Trophoblast cell (in vitro differentiated cells and primary cell): ENCODE data around the gene TMEM196. TPM values are rescaled to one million over a fixed set of nuclear protein-coding genes. Genes with fewer than 3 reads are reported as not detected.

Source experiments
- DNase-seq, 2 donors: peaks; one replicate each; pipeline ENCODE4 v3.0.0-alpha.2; 2016
- H2AFZ ChIP-seq: 2 replicates; pipeline ENCODE4 v1.6.1; 2013; ENCODE audit warnings: low read length, moderate library complexity, mild to moderate bottlenecking; ENCODE audit not compliant: insufficient read depth, poor library complexity
- H2AK5ac ChIP-seq: 2 replicates; pipeline ENCODE4 v1.6.1; 2013; ENCODE audit warnings: mild to moderate bottlenecking, low read length
- H2BK120ac ChIP-seq: 2 replicates; pipeline ENCODE4 v1.6.1; 2013; ENCODE audit warnings: low read length, mild to moderate bottlenecking, moderate library complexity; ENCODE audit not compliant: insufficient read depth, poor library complexity
- H2BK12ac ChIP-seq: 2 replicates; pipeline ENCODE4 v1.6.1; 2013; ENCODE audit warnings: mild to moderate bottlenecking, low read length, moderate library complexity
- H2BK5ac ChIP-seq: 2 replicates; pipeline ENCODE4 v1.6.1; 2013; ENCODE audit warnings: low read length, low read depth, moderate library complexity, mild to moderate bottlenecking; ENCODE audit not compliant: poor library complexity
- H3K14ac ChIP-seq: 2 replicates; pipeline ENCODE4 v1.6.1; 2013; ENCODE audit warnings: mild to moderate bottlenecking, low read length
- H3K18ac ChIP-seq: 2 replicates; pipeline ENCODE4 v1.6.1; 2013; ENCODE audit warnings: mild to moderate bottlenecking, low read length
- H3K23ac ChIP-seq: 2 replicates; pipeline ENCODE4 v1.6.1; 2013; ENCODE audit warnings: low read length
- H3K27ac ChIP-seq: 2 replicates; pipeline ENCODE4 v1.5.1; 2013; ENCODE audit warnings: low read depth, mild to moderate bottlenecking, inconsistent platforms, low read length, moderate library complexity
- H3K27me3 ChIP-seq: 2 replicates; pipeline ENCODE4 v1.6.1; 2013; ENCODE audit warnings: inconsistent platforms, mild to moderate bottlenecking, low read length, moderate library complexity; ENCODE audit not compliant: insufficient read depth
- H3K36me3 ChIP-seq, 2 experiments: 1 replicate in 1 of 2; 2 replicates in 1 of 2; pipeline ENCODE4 v1.6.1; 2013; ENCODE audit warnings: low read length in 2 of 2, mild to moderate bottlenecking in 2 of 2, moderate library complexity in 1 of 2; ENCODE audit not compliant: insufficient read depth in 2 of 2, control insufficient read depth in 1 of 2
- H3K4ac ChIP-seq: 2 replicates; pipeline ENCODE4 v1.6.1; 2013; ENCODE audit warnings: low read depth, mild to moderate bottlenecking, low read length, moderate library complexity
- H3K4me1 ChIP-seq, 2 experiments: 1 replicate in 1 of 2; 2 replicates in 1 of 2; pipeline ENCODE4 v1.6.1; 2013; ENCODE audit warnings: low read length in 2 of 2, mild to moderate bottlenecking in 2 of 2, moderate library complexity in 1 of 2; ENCODE audit not compliant: insufficient read depth in 2 of 2, control insufficient read depth in 1 of 2
- H3K4me2 ChIP-seq: 2 replicates; pipeline ENCODE4 v1.6.1; 2013; ENCODE audit warnings: inconsistent platforms, mild to moderate bottlenecking, low read length, moderate library complexity
- H3K4me3 ChIP-seq: 2 replicates; pipeline ENCODE4 v1.5.1; 2013; ENCODE audit warnings: mild to moderate bottlenecking, low read depth, low read length, inconsistent platforms
- H3K79me1 ChIP-seq: one replicate; pipeline ENCODE4 v1.6.1; 2013; ENCODE audit warnings: low read length
- H3K79me2 ChIP-seq: 2 replicates; pipeline ENCODE4 v1.6.1; 2013; ENCODE audit warnings: low read length, mild to moderate bottlenecking; ENCODE audit not compliant: control insufficient read depth, insufficient read depth, poor library complexity
- H3K9ac ChIP-seq: 2 replicates; pipeline ENCODE4 v1.6.1; 2013; ENCODE audit warnings: mild to moderate bottlenecking, low read length
- H3K9me3 ChIP-seq: 2 replicates; pipeline ENCODE4 v1.6.1; 2013; ENCODE audit warnings: low read depth, mild to moderate bottlenecking, control low read depth, inconsistent platforms, low read length; ENCODE audit not compliant: insufficient read depth
- H4K12ac ChIP-seq: 2 replicates; pipeline ENCODE4 v1.6.1; 2013; ENCODE audit warnings: low read depth, mild to moderate bottlenecking, low read length, moderate library complexity
- H4K8ac ChIP-seq: 2 replicates; pipeline ENCODE4 v1.6.1; 2013; ENCODE audit warnings: low read depth, mild to moderate bottlenecking, low read length, moderate library complexity
- H4K91ac ChIP-seq: one replicate; pipeline ENCODE4 v1.6.1; 2013; ENCODE audit warnings: low read depth, mild to moderate bottlenecking, low read length, moderate library complexity
- WGBS: extraction: QIAGEN DNeasy Blood & Tissue Kit; methylation state at CpG from one replicate; pipeline ENCODE4 v1.1.7; 2013; ENCODE audit warnings: missing lambda C conversion rate; ENCODE audit not compliant: insufficient read length, insufficient coverage; ENCODE audit errors: extremely low coverage; 5-methylcytosine and 5-hydroxymethylcytosine counted together
- polyA plus RNA-seq: library from polyadenylated mRNA; stranded (reverse); fragments of 200-250 nt; gene quantifications from 2 replicates; pipeline ENCODE4 v1.2.3, GENCODE V29; 2013

TMEM196 gene
- not detected in 2 replicates for polyA plus RNA-seq

DNA sequence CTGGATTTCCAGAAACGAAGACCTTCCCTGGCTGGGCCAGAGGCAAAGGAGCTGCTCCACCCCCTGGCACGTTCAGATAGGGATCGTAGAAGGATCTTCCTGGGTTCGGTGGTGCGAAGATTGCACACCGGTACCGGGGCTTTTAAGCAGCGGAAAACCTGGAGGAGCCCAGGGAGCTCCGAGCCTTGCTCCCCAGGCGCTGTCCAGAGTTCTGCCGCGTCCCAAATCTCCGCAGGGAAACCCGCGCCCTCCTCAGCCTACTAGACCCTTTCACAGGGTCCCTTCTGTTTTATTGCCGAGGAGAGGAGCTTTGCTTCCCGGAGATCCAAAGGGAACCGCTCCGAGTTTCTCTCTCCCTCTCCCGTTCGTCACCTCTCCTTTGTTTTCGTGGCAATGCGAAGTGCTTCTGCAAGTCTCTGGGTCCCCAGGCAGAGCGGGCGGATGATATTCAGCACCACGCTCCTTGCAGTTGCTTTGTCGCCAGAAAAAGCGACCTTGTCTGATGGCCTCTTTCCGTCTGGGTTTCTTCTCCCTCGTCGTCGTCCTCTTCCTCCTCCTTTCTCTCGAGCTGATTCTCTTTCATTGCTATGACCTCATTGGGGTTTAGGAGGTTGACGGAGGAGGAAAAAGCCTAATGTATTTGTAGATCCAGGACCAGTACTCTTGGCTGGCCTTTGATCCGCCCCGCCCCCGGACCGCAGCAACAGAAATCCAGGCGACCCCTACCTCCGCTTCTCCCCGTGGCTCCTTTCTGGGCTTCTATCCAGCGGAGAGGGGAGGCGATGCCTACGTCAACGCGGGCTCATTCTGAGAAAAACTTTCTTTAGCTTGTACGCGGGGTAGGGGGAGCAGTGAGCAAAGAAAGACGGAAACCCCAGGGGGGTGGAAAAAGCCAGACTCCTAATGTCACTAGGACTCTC lies at the start of gene TMEM196:
Gene TMEM196 (minus strand): TSS at position 777 of the 920 bp plus-strand sequence. CDS start 921 bp downstream, outside the sequence.
- H3K27me3 ChIP-seq: peaks cover 3% of the 10 kb centered on the region
- H3K9ac ChIP-seq: no peak within 1 kb of the TSS
- no peak within 1 kb of the TSS for H2BK12ac ChIP-seq
- WGBS: no CpG with 5 or more reads among the region's 49 CpGs
- peak in 1 of 2 donors; percentile 5 for DNase-seq
- no peak within 1 kb of the TSS for H3K4me3 ChIP-seq
- peaks cover 2 to 10% of the 10 kb centered on the region in 2 experiments for H3K4me1 ChIP-seq
- H3K9me3 ChIP-seq: peaks cover 2% of the 10 kb centered on the region
- no peaks in the 10 kb centered on the region for H3K79me1 ChIP-seq
- H3K4me2 ChIP-seq: peak within 1 kb of the TSS; percentile 59
- H4K12ac ChIP-seq: no peak within 1 kb of the TSS
- H3K18ac ChIP-seq: no peak within 1 kb of the TSS
- no peak within 1 kb of the TSS for H2AK5ac ChIP-seq
- H4K91ac ChIP-seq: no peak within 1 kb of the TSS
- no peaks in the 10 kb centered on the region for H3K36me3 ChIP-seq
- H3K27ac ChIP-seq: no peak within 1 kb of the TSS
- H4K8ac ChIP-seq: no peak within 1 kb of the TSS
- no peak within 1 kb of the TSS for H2BK120ac ChIP-seq
- no peak within 1 kb of the TSS for H2BK5ac ChIP-seq
- no peak within 1 kb of the TSS for H3K4ac ChIP-seq
- no peak within 1 kb of the TSS for H3K23ac ChIP-seq
- no peak within 1 kb of the TSS for H3K14ac ChIP-seq
- H2AFZ ChIP-seq: no peak within 1 kb of the TSS
- H3K79me2 ChIP-seq: no peaks in the 10 kb centered on the region

- H2BK12ac ChIP-seq: no peak overlapping the region
- H3K36me3 ChIP-seq: no peaks in the 10 kb centered on the region
Measured at GRCh38 chr7:19816128-19816527, 42.7 kb upstream of the TMEM196 start.

GRCh38 chr7:19815546-19815945 lies 42.1 kb upstream of the TMEM196 start:
- H2AFZ ChIP-seq: no peak overlapping the region
- no peak overlapping the region for H2BK5ac ChIP-seq
- H2AK5ac ChIP-seq: no peak overlapping the region
- H3K14ac ChIP-seq: no peak overlapping the region
- H3K4me2 ChIP-seq: no peak overlapping the region
- H3K79me1 ChIP-seq: no peaks in the 10 kb centered on the region
- no CpG with 5 or more reads among the region's 2 CpGs for WGBS
- no peak overlapping the region for H3K4ac ChIP-seq
- H4K12ac ChIP-seq: no peak overlapping the region
- H3K18ac ChIP-seq: no peak overlapping the region
- H3K9ac ChIP-seq: no peak overlapping the region
- no peaks in the 10 kb centered on the region for H3K27me3 ChIP-seq
- H2BK120ac ChIP-seq: no peak overlapping the region
- no peak overlapping the region for H2BK12ac ChIP-seq
- no peaks in the 10 kb centered on the region for H3K36me3 ChIP-seq
- no peak overlapping the region for H3K27ac ChIP-seq
- H4K91ac ChIP-seq: no peak overlapping the region
- peak in 1 of 2 donors; percentile 33 for DNase-seq
- no peaks in the 10 kb centered on the region for H3K79me2 ChIP-seq
- no peaks in the 10 kb centered on the region for H3K9me3 ChIP-seq
- H4K8ac ChIP-seq: no peak overlapping the region
- H3K4me3 ChIP-seq: no peak overlapping the region
- no peak overlapping the region for H3K23ac ChIP-seq
- H3K4me1 ChIP-seq: no peaks in the 10 kb centered on the region

More at GRCh38 chr7:19816128-19816527, 42.7 kb upstream of the TMEM196 start:
- no peak overlapping the region for H3K4me3 ChIP-seq
- H4K12ac ChIP-seq: no peak overlapping the region
- H3K4ac ChIP-seq: no peak overlapping the region
- no peak overlapping the region for H3K23ac ChIP-seq
- no CpG with 5 or more reads among the region's 2 CpGs for WGBS
- no peak overlapping the region for H3K27ac ChIP-seq
- no peaks in the 10 kb centered on the region for H3K27me3 ChIP-seq
- H3K79me2 ChIP-seq: no peaks in the 10 kb centered on the region
- H4K91ac ChIP-seq: no peak overlapping the region
- H2BK120ac ChIP-seq: no peak overlapping the region
- no peak overlapping the region for H4K8ac ChIP-seq
- no peak for DNase-seq
- H2BK5ac ChIP-seq: no peak overlapping the region
- no peak overlapping the region for H3K14ac ChIP-seq
- H3K18ac ChIP-seq: no peak overlapping the region
- no peaks in the 10 kb centered on the region for H3K79me1 ChIP-seq
- no peaks in the 10 kb centered on the region for H3K9me3 ChIP-seq
- no peak overlapping the region for H2AK5ac ChIP-seq
- H3K9ac ChIP-seq: no peak overlapping the region
- H3K4me2 ChIP-seq: no peak overlapping the region
- H3K4me1 ChIP-seq: no peaks in the 10 kb centered on the region
- no peak overlapping the region for H2AFZ ChIP-seq

GRCh38 chr7:19814776-19815175 lies 41.4 kb upstream of the TMEM196 start:
- Histone ChIP-seq H3K4me1 (no peaks in the 10 kb centered on the region), H4K8ac (no peak overlapping the region), H2BK120ac (no peak overlapping the region), H3K18ac (no peak overlapping the region), H3K4me3 (no peak overlapping the region), H3K36me3 (no peaks in the 10 kb centered on the region), H2BK12ac (no peak overlapping the region), H3K4me2 (no peak overlapping the region), H3K23ac (no peak overlapping the region), H3K9ac (no peak overlapping the region), H3K27ac (no peak overlapping the region), H4K12ac (no peak overlapping the region), H3K79me2 (no peaks in the 10 kb centered on the region), H2AFZ (no peak overlapping the region), H4K91ac (no peak overlapping the region), H3K14ac (no peak overlapping the region), H3K4ac (no peak overlapping the region), H3K27me3 (no peaks in the 10 kb centered on the region), H2AK5ac (no peak overlapping the region), H3K79me1 (no peaks in the 10 kb centered on the region), H3K9me3 (no peaks in the 10 kb centered on the region), H2BK5ac (no peak overlapping the region)
- WGBS: no CpG with 5 or more reads among the region's 2 CpGs
- DNase-seq: no peak
